Coronary artery (tissue), 2 donors: ENCODE measurements around the gene SFXN4.
"Not testable (repeated sequence)": the region's sequence is repeated elsewhere in the genome, so short reads cannot be mapped to it uniquely, and the experiment has no call there.

Experiments
- DNase-seq: peaks from one replicate; pipeline ENCODE4 v3.0.0-alpha.2; 2017; ENCODE audit warnings: low spot score
- H3K27ac ChIP-seq, 2 donors: fragments of 200-600 bp; sonication (generic); one replicate each; pipeline ENCODE4 v1.5.1; 2016 to 2019
- H3K4me3 ChIP-seq: fragments of 200-600 bp; sonication (generic); 2 replicates; pipeline ENCODE4 v1.5.1; 2016; ENCODE audit warnings: mild to moderate bottlenecking, moderate library complexity
- TF ChIP-seq, protein P1 (sequence below): fragments of 200-600 bp; sonication (generic); IDR thresholded peaks from one replicate; pipeline ENCODE4 v1.5.1; 2019; ENCODE audit warnings: antibody characterized with exemption

The SFXN4 gene

DNA sequence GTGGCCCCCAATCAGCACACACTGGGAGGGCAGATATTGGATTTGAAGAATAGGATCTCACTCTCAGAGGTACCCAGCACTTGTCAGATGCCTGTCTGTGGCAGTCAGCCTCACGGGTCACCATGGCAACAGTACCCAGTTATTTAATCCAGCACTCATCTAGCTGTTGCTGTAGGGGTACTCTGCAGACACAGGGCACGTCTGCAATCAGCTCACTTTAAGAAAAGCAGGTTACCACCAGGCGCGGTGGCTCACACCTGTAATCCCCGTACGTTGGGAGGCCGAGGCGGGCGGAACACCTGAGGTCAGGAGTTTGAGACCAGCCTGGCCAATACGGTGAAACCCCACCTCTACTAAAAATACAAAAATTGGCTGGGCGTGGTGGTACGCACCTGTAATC lies 11.9 kb downstream of the SFXN4 start:
- Histone ChIP-seq H3K4me3 (no peak overlapping the region), H3K27ac (no peak overlapping the region)
- TF ChIP-seq, protein P1, sequence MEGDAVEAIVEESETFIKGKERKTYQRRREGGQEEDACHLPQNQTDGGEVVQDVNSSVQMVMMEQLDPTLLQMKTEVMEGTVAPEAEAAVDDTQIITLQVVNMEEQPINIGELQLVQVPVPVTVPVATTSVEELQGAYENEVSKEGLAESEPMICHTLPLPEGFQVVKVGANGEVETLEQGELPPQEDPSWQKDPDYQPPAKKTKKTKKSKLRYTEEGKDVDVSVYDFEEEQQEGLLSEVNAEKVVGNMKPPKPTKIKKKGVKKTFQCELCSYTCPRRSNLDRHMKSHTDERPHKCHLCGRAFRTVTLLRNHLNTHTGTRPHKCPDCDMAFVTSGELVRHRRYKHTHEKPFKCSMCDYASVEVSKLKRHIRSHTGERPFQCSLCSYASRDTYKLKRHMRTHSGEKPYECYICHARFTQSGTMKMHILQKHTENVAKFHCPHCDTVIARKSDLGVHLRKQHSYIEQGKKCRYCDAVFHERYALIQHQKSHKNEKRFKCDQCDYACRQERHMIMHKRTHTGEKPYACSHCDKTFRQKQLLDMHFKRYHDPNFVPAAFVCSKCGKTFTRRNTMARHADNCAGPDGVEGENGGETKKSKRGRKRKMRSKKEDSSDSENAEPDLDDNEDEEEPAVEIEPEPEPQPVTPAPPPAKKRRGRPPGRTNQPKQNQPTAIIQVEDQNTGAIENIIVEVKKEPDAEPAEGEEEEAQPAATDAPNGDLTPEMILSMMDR = no peak
- DNase-seq = no peak

DNA sequence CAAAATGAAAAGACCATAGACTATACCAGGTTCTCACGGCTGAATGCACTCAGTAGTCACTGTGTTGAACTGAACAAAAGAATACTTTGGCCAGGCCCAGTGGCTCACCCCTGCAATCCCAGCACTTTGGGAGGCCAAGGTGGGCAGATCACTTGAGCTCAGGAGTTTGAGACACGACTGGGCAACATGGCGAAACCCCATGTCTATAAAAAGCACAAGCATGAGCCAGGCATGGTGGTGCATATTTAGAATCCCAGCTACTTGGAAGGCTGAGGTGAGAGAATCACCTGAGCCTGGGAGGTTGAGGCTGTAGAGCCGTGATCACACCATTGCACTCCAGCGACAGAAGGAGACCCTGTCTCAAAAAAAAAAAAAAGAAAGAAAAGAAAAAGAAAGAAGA lies 12.5 kb downstream of the SFXN4 start:
- H3K4me3 ChIP-seq = no peak overlapping the region
- no peak for DNase-seq
- TF ChIP-seq, protein P1 = no peak

GRCh38 chr10:119151601-119152000 lies 13.9 kb downstream of the SFXN4 start:
- H3K27ac ChIP-seq, H3K4me3 ChIP-seq, DNase-seq: not testable (repeated sequence)

More for the DNA sequence above, 12.5 kb downstream of the SFXN4 start:
- no peak overlapping the region for H3K27ac ChIP-seq

- no peak for DNase-seq
- TF ChIP-seq, protein P1 = no peak
Observed at GRCh38 chr10:119149729-119150128, 15.8 kb downstream of the SFXN4 start.

GRCh38 chr10:119149157-119149556 lies 16.4 kb downstream of the SFXN4 start:
- DNase-seq = no peak
- TF ChIP-seq, protein P1 = no peak
- Histone ChIP-seq H3K4me3 (no peak overlapping the region), H3K27ac (no peak overlapping the region)

More at GRCh38 chr10:119149729-119150128, 15.8 kb downstream of the SFXN4 start:
- no peak overlapping the region for H3K27ac ChIP-seq
- H3K4me3 ChIP-seq = no peak overlapping the region

DNA sequence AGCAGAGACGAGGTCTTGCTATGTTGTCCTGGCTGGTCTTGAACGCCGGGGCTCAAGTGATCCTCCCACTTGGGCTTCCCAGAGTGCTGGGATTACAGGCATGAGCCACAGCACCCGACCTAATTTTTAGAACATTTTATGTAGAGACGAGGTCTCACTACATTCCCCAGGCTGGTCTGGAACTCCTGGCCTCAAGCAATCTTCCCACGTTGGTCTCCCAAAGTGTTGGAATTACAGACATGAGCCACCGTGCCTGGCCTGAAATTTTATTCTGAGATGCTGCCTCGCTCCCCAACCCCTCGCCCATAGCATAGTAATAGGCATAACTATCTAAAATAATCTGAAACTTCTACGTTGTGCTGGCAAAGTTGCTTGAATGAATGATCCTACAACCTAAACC lies 21.9 kb downstream of the SFXN4 start:
- no peak overlapping the region for H3K4me3 ChIP-seq
- DNase-seq = no peak
- no peak overlapping the region for H3K27ac ChIP-seq
- TF ChIP-seq, protein P1 = no peak

DNA sequence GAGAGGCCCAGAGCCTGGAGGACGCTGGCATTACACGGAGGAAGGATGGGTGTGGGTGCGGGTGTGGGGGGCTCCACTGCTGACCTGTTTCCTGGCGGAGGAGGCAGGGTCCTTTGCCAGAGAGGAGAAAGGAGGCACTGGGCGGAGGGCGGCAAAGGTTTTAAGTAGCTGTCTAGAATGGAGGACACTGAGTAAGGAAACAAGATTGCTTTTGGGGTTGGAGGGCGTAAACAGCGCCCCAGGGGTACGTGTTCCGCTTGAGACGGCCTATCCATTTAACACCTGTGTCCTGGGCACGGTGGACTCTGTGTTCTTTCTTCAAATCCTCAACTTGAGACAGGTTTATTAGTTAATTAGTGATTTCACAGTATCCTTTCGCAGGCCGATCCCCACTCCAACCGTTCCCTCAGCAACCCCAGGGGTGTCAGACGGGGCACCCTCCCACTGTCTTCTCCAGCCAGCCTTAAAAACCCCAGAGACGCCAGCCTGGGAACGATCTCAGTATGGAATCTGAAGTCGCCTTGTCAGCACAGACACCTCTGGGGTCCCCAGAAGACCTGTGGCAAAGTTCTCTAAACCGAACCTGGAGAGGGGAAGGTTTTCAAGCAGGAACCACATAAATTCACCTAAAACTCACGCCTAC lies 24.8 kb downstream of the SFXN4 start:
- TF ChIP-seq, protein P1 = no peak
- no peak for DNase-seq
- Histone ChIP-seq H3K27ac (no peak overlapping the region), H3K4me3 (no peak overlapping the region)
